Measurements from ENCODE around the gene CAPN12.

The CAPN12 gene

GRCh38 chr19:38691938-38692457 lies 52.3 kb downstream of the CAPN12 start:
- TF ChIP-seq TEAD4 (IDR thresholded peaks at IDR 0.05): peak; percentile 25; the same call in 1 of the 2 replicates
- TF ChIP-seq MAX (IDR thresholded peaks at IDR 0.05): no peak; the same call in 1 of the 2 replicates
- TF ChIP-seq EP300 (IDR thresholded peaks at IDR 0.05; ENCODE audit: borderline replicate concordance): peak; percentile 15; the same call in 1 of the 2 replicates

DNA sequence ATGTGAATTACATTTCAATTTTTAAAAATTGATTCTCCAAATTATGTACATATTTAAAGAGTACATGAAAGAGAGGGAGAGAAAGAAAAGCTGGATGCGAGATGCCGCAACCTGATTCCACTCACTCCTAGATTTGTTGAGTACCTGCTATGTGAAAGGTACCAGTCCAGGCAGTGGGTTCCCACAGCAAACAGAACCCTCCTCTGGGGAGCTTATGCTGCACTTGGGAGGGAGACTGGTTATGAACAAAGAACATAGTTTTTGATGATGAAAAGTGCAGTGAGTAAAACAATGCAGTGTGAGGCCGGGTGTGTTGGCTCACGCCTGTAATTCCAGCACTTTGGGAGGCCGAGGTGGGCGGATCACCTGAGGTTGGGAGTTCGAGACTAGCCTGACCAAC lies 53.4 kb downstream of the CAPN12 start:
- TF ChIP-seq EP300 (IDR thresholded peaks at IDR 0.05; ENCODE audit: borderline replicate concordance): no peak
- no peak for TF ChIP-seq MAX (IDR thresholded peaks at IDR 0.05)
- TF ChIP-seq NFIC (IDR thresholded peaks at IDR 0.05): no peak
- no peak for TF ChIP-seq RAD21 (IDR thresholded peaks at IDR 0.05; ENCODE audit: low read depth)
- no peak for TF ChIP-seq ZBTB7A (IDR thresholded peaks at IDR 0.05; ENCODE audit: low read depth)
- TF ChIP-seq CREB1 (IDR thresholded peaks at IDR 0.05; ENCODE audit: low read depth): no peak
- TF ChIP-seq, protein P1, sequence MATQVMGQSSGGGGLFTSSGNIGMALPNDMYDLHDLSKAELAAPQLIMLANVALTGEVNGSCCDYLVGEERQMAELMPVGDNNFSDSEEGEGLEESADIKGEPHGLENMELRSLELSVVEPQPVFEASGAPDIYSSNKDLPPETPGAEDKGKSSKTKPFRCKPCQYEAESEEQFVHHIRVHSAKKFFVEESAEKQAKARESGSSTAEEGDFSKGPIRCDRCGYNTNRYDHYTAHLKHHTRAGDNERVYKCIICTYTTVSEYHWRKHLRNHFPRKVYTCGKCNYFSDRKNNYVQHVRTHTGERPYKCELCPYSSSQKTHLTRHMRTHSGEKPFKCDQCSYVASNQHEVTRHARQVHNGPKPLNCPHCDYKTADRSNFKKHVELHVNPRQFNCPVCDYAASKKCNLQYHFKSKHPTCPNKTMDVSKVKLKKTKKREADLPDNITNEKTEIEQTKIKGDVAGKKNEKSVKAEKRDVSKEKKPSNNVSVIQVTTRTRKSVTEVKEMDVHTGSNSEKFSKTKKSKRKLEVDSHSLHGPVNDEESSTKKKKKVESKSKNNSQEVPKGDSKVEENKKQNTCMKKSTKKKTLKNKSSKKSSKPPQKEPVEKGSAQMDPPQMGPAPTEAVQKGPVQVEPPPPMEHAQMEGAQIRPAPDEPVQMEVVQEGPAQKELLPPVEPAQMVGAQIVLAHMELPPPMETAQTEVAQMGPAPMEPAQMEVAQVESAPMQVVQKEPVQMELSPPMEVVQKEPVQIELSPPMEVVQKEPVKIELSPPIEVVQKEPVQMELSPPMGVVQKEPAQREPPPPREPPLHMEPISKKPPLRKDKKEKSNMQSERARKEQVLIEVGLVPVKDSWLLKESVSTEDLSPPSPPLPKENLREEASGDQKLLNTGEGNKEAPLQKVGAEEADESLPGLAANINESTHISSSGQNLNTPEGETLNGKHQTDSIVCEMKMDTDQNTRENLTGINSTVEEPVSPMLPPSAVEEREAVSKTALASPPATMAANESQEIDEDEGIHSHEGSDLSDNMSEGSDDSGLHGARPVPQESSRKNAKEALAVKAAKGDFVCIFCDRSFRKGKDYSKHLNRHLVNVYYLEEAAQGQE (IDR thresholded peaks at IDR 0.05; ENCODE audit: low read depth): no peak
- TF ChIP-seq YY1 (IDR thresholded peaks at IDR 0.05; ENCODE audit: low read depth): no peak
- TF ChIP-seq USF1 (IDR thresholded peaks at IDR 0.05): no peak
- TF ChIP-seq FOXM1 (IDR thresholded peaks at IDR 0.05; ENCODE audit: borderline replicate concordance, low read depth): no peak
- no peak for TF ChIP-seq TAF1 (IDR thresholded peaks at IDR 0.05; ENCODE audit: low read depth)
- TF ChIP-seq CEBPB (IDR thresholded peaks at IDR 0.05): no peak

GRCh38 chr19:38690146-38690545 lies 54.1 kb downstream of the CAPN12 start:
- no peak for TF ChIP-seq EP300 (IDR thresholded peaks at IDR 0.05; ENCODE audit: borderline replicate concordance)

GRCh38 chr19:38687837-38688378 lies 56.4 kb downstream of the CAPN12 start:
- TF ChIP-seq TAF1 (IDR thresholded peaks at IDR 0.05; ENCODE audit: low read depth) (no peak), CREB1 (IDR thresholded peaks at IDR 0.05; ENCODE audit: low read depth) (no peak), EP300 (IDR thresholded peaks at IDR 0.05; ENCODE audit: borderline replicate concordance) (no peak), CEBPB (IDR thresholded peaks at IDR 0.05) (no peak), FOXM1 (IDR thresholded peaks at IDR 0.05; ENCODE audit: borderline replicate concordance, low read depth) (no peak), MAX (IDR thresholded peaks at IDR 0.05) (no peak), YY1 (IDR thresholded peaks at IDR 0.05; ENCODE audit: low read depth) (no peak), TEAD4 (IDR thresholded peaks at IDR 0.05) (no peak), TCF12 (IDR thresholded peaks at IDR 0.05; ENCODE audit: low read depth) (no peak), RAD21 (IDR thresholded peaks at IDR 0.05; ENCODE audit: low read depth) (no peak), USF1 (IDR thresholded peaks at IDR 0.05) (no peak), ZBTB7A (IDR thresholded peaks at IDR 0.05; ENCODE audit: low read depth) (no peak), NFIC (IDR thresholded peaks at IDR 0.05) (no peak), EGR1 (IDR thresholded peaks at IDR 0.05) (no peak)
- TF ChIP-seq, protein P1 (IDR thresholded peaks at IDR 0.05; ENCODE audit: low read depth): no peak

DNA sequence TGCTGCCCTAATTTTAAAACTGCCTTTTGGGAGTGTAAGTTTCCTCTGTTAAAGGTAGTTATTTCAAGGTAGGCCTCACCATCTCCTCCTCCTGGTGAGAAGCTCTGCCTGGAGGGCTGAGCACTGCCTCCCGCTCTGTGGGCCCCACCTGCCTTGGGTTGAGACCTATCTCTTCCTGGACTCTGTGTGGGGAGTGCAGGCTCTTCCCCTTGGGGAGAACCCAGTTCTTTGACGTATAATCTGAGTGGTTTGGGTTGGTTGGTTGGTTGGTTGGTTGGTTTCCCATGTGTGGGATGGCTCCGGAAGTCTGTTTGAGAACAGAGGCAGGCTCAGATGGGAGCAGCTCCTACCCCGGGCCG lies 57.8 kb downstream of the CAPN12 start:
- no peak for TF ChIP-seq TEAD4 (IDR thresholded peaks at IDR 0.05)
- no peak for TF ChIP-seq TAF1 (IDR thresholded peaks at IDR 0.05; ENCODE audit: low read depth)
- TF ChIP-seq FOXM1 (IDR thresholded peaks at IDR 0.05; ENCODE audit: borderline replicate concordance, low read depth): no peak
- no peak for TF ChIP-seq RAD21 (IDR thresholded peaks at IDR 0.05; ENCODE audit: low read depth)
- no peak for TF ChIP-seq USF1 (IDR thresholded peaks at IDR 0.05)
- no peak for TF ChIP-seq NFIC (IDR thresholded peaks at IDR 0.05)
- TF ChIP-seq CEBPB (IDR thresholded peaks at IDR 0.05): no peak
- TF ChIP-seq CREB1 (IDR thresholded peaks at IDR 0.05; ENCODE audit: low read depth): no peak
- no peak for TF ChIP-seq EP300 (IDR thresholded peaks at IDR 0.05; ENCODE audit: borderline replicate concordance)
- no peak for TF ChIP-seq EGR1 (IDR thresholded peaks at IDR 0.05)
- no peak for TF ChIP-seq ZBTB7A (IDR thresholded peaks at IDR 0.05; ENCODE audit: low read depth)
- TF ChIP-seq TCF12 (IDR thresholded peaks at IDR 0.05; ENCODE audit: low read depth): no peak
- no peak for TF ChIP-seq YY1 (IDR thresholded peaks at IDR 0.05; ENCODE audit: low read depth)
- TF ChIP-seq, protein P1 (IDR thresholded peaks at IDR 0.05; ENCODE audit: low read depth): no peak
- no peak for TF ChIP-seq MAX (IDR thresholded peaks at IDR 0.05)

Data from Ishikawa (cell line).